ENCODE data around the gene VWCE. TPM values are rescaled to one million over a fixed set of nuclear protein-coding genes. Genes with fewer than 3 reads are reported as not detected.

VWCE gene
- total RNA-seq, 1 donor from 2014 or later, result 3.4 TPM

DNA sequence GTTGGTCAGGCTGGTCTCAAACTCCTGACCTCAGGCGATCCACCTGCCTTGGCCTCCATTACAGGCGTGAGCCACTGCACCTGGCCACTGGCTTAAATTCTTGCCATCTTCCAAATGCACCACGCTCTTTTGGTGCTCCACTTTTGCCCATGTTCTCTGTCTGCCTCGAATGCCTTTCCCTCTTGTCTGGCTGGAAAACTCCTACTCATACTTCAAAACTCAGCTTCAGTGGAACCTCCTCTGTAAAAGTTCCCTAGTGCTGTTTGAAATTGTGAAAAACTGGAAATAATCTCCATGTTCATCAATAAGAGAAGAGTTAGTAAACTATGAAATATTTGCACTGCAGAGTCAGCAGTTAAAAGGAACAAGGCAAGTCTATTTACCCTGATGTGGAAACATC, 11.5 kb downstream of the VWCE start:
- no peaks in the 10 kb centered on the region for H3K9me3 ChIP-seq

DNA sequence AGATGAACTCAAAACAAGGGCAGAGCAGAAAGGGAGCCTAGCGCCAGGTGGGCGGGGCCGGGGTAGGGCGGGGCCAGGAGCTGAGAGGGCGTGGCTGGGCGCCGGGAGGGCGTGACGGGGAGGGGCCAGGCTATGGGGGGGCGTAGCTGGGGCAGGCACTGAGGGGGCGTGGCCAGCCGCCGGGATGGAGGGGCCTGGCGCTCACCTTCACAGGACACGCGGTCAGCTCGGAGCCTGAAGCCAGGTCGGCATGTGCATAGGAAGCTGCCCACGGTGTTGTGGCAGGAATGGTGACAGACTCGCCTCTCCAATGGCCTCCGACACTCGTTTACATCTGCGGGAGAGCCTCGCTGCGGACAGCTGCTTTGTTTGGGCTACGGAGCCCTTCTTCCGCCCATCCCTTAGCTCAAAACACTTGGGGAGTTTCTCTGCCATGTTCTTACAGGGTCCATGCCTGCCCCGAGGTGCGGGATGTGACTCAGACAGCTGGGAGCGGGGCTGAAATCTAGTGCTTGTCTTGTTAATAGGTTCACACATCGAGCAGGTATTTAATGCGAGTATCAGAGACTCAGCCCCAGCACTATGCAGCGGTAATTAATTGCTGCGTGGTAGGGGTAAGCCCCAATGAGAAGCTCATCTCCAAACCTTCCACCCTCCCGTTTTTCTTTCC, 13.4 kb downstream of the VWCE start:
- no peak for TF ChIP-seq POLR2A (IDR thresholded peaks at IDR 0.05)
- TF ChIP-seq, protein P1, sequence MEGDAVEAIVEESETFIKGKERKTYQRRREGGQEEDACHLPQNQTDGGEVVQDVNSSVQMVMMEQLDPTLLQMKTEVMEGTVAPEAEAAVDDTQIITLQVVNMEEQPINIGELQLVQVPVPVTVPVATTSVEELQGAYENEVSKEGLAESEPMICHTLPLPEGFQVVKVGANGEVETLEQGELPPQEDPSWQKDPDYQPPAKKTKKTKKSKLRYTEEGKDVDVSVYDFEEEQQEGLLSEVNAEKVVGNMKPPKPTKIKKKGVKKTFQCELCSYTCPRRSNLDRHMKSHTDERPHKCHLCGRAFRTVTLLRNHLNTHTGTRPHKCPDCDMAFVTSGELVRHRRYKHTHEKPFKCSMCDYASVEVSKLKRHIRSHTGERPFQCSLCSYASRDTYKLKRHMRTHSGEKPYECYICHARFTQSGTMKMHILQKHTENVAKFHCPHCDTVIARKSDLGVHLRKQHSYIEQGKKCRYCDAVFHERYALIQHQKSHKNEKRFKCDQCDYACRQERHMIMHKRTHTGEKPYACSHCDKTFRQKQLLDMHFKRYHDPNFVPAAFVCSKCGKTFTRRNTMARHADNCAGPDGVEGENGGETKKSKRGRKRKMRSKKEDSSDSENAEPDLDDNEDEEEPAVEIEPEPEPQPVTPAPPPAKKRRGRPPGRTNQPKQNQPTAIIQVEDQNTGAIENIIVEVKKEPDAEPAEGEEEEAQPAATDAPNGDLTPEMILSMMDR (IDR thresholded peaks at IDR 0.05), result no peak
- no peak for TF ChIP-seq POLR2AphosphoS5 (IDR thresholded peaks at IDR 0.05; ENCODE audit: insufficient read depth in 1 of 2, low read depth in 1 of 2)
- no peak overlapping the region for H3K27ac ChIP-seq
- peak overlapping the region in 1 of 2 donors; percentile 17 for H3K4me3 ChIP-seq
- no peak for DNase-seq (ENCODE audit: extremely low spot score in 2 of 2)
- H3K36me3 ChIP-seq, result no peaks in the 10 kb centered on the region
- H3K9me3 ChIP-seq, result no peaks in the 10 kb centered on the region
- peaks cover 7% of the 10 kb centered on the region for H3K4me1 ChIP-seq
- intact Hi-C loops (cut with DNase I), result no loop called here
- H3K27me3 ChIP-seq, result no peaks in the 10 kb centered on the region

More for the DNA sequence above, 11.5 kb downstream of the VWCE start:
- Histone ChIP-seq H3K27ac (no peak overlapping the region), H3K27me3 (no peaks in the 10 kb centered on the region), H3K4me1 (no peaks in the 10 kb centered on the region), H3K4me3 (no peak overlapping the region), H3K36me3 (no peaks in the 10 kb centered on the region)
- intact Hi-C loops (cut with DNase I), result no loop called here
- DNase-seq (ENCODE audit: extremely low spot score in 2 of 2), result no peak
- no peak for TF ChIP-seq POLR2A (IDR thresholded peaks at IDR 0.05)
- TF ChIP-seq, protein P1 (IDR thresholded peaks at IDR 0.05), result no peak
- TF ChIP-seq POLR2AphosphoS5 (IDR thresholded peaks at IDR 0.05; ENCODE audit: insufficient read depth in 1 of 2, low read depth in 1 of 2), result no peak

DNA sequence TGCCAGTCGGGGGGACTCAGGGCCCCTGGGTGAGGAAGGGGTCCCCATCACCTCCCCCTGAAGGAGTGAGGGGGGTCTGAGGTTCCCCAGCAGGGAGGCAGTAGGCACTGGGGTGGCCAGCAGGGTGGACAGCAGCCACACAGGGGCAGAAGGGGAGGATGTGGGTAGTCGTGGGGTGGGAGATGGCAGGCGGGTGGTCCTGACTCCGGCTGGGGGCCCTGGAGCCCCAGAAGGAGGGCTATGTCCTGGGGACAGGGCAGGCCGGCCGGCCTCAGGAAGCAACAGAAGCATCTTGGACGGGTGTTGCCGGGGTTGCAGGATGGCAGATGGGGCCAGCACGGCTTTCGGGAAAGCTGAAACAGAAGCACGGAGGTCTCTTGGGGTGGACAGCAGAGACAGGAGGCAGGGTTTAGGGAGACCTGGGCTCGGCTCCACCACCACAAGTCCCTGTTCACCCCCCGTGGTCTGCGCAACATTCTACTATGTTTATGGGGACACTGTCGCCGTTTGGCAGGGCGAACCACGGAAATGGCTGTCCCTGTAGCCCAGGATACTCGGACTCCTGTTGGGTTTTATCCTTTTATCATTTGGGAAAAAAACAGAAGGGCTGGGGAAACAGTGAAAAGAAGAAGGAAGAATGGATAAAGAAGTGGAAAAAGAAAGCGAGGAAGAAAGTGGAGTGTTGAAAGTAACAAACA, 14.1 kb downstream of the VWCE start:
- intact Hi-C loops (cut with DNase I), result no loop called here
- TF ChIP-seq, protein P1 (IDR thresholded peaks at IDR 0.05), result no peak
- TF ChIP-seq POLR2A (IDR thresholded peaks at IDR 0.05) (no peak), POLR2AphosphoS5 (IDR thresholded peaks at IDR 0.05; ENCODE audit: insufficient read depth in 1 of 2, low read depth in 1 of 2) (no peak)
- no peak overlapping the region for H3K4me3 ChIP-seq

DNA sequence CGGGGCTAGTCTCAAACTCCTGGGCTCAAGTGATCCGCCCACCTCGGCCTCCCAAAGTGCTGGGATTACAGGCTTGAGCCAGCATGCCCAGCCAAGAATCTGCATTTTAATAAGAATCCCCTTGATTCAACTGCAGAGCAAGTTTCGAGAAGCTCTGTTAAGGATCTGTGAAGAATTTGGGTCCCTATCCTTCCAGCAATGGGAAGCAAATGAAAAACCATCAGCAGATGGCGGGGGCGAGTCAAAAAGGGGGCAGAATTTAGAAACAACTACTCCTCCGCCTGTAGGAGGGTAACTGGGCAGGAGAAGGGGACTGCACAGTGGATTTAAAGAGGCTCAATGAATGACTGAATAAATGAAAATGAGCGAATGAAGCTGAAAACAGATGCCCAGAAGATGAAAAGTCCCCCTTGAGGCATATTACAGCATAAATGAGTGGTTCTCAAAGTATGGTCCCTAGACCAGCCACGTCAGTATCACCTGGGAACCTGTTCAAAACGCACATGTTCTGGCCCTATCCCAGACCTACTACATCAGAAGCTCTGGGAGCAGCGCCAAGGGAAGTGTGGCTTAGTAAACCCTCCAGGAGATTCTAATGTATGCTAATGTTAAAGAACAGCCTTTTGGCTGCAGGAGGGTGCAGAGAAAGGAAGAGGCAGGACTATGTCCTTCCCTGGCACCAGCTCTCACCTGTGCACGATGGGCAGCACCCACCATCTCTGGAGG, 15.0 kb downstream of the VWCE start:
- H3K27ac ChIP-seq, result no peak overlapping the region
- no peaks in the 10 kb centered on the region for H3K9me3 ChIP-seq
- H3K4me3 ChIP-seq, result no peak overlapping the region
- no peaks in the 10 kb centered on the region for H3K36me3 ChIP-seq
- H3K27me3 ChIP-seq, result no peaks in the 10 kb centered on the region
- peaks cover 7% of the 10 kb centered on the region for H3K4me1 ChIP-seq
- DNase-seq (ENCODE audit: extremely low spot score in 2 of 2), result no peak
- intact Hi-C loops (cut with DNase I), result no loop called here
- no peak for TF ChIP-seq POLR2AphosphoS5 (IDR thresholded peaks at IDR 0.05; ENCODE audit: insufficient read depth in 1 of 2, low read depth in 1 of 2)
- TF ChIP-seq POLR2A (IDR thresholded peaks at IDR 0.05), result no peak
- TF ChIP-seq, protein P1 (IDR thresholded peaks at IDR 0.05), result no peak

More for the DNA sequence above, 14.1 kb downstream of the VWCE start:
- DNase-seq (ENCODE audit: extremely low spot score in 2 of 2), result no peak
- Histone ChIP-seq H3K36me3 (no peaks in the 10 kb centered on the region), H3K4me1 (peaks cover 7% of the 10 kb centered on the region), H3K27ac (no peak overlapping the region), H3K9me3 (no peaks in the 10 kb centered on the region), H3K27me3 (no peaks in the 10 kb centered on the region)

Measured in vagina (tissue), 2 donors.